ENCODE data around the gene NOS3.

- TF ChIP-seq SUZ12 (IDR thresholded peaks at IDR 0.05; ENCODE audit: extremely low read depth, insufficient read depth, insufficient read length) (no peak), YY1 (IDR thresholded peaks at IDR 0.05; ENCODE audit: insufficient read depth, insufficient read length) (no peak), ZNF274 (IDR thresholded peaks at IDR 0.05; ENCODE audit: low read depth, low read length) (no peak)
These were observed 39.3 kb upstream of the NOS3 start for GRCh38 chr7:150951521-150951920.
